Immature natural killer cell (primary cell): ENCODE results near the gene LRRC37B. TPM values are rescaled to one million over a fixed set of nuclear protein-coding genes. Genes with fewer than 3 reads are reported as not detected.
A peak's percentile ranks its signal among the peaks of the same experiment; 100 is the strongest.
"Not testable (repeated sequence)": the region's sequence is repeated elsewhere in the genome, so short reads cannot be mapped to it uniquely, and the experiment has no call there.

Source experiments
- DNase-seq, 3 donors: peaks; one replicate each; pipeline ENCODE4 v3.0.0; 2022; ENCODE audit warnings: mixed read lengths in 1 of 3
- H3K27ac Mint-ChIP-seq, 6 donors: one replicate each; pipeline ENCODE4 v1.8.0; 2020; ENCODE audit warnings: mixed read lengths in 6 of 6, mild to moderate bottlenecking in 5 of 6, inconsistent platforms in 4 of 6, moderate library complexity in 3 of 6
- H3K27me3 Mint-ChIP-seq, 3 donors: one replicate each; pipeline ENCODE4 v1.8.0; 2020 to 2021; ENCODE audit warnings: low read depth in 3 of 3, mild to moderate bottlenecking in 3 of 3, mixed read lengths in 3 of 3, moderate library complexity in 3 of 3, inconsistent platforms in 1 of 3
- H3K36me3 Mint-ChIP-seq, 3 donors: one replicate each; pipeline ENCODE4 v1.8.0; 2020; ENCODE audit warnings: mixed read lengths in 3 of 3, inconsistent platforms in 2 of 3, mild to moderate bottlenecking in 2 of 3
- H3K4me1 Mint-ChIP-seq, 2 donors: one replicate each; pipeline ENCODE4 v1.8.0; 2020; ENCODE audit warnings: inconsistent platforms in 2 of 2, mild to moderate bottlenecking in 2 of 2, mixed read lengths in 2 of 2, moderate library complexity in 1 of 2
- H3K4me3 Mint-ChIP-seq, 5 donors: one replicate each; pipeline ENCODE4 v1.8.0; 2020; ENCODE audit warnings: mild to moderate bottlenecking in 5 of 5, mixed read lengths in 5 of 5, inconsistent platforms in 3 of 5, moderate library complexity in 3 of 5
- H3K9me3 Mint-ChIP-seq, 6 donors: one replicate each; pipeline ENCODE4 v1.8.0; 2020; ENCODE audit warnings: mild to moderate bottlenecking in 6 of 6, mixed read lengths in 6 of 6, inconsistent platforms in 4 of 6, moderate library complexity in 3 of 6
- polyA plus RNA-seq, 3 donors: library from polyadenylated mRNA; unstranded; fragments of 300-500 nt; fragmentation: Illumina TruSeq; gene quantifications; one replicate each; pipeline ENCODE4 v1.2.3, GENCODE V29; 2021

LRRC37B gene
- polyA plus RNA-seq, 3 donors from 2014 or later = 2.8 to 13.8 (median 6.6) TPM

GRCh38 chr17:32057460-32058105 is 50.4 kb downstream of the LRRC37B start:
- not testable (repeated sequence) for H3K9me3 Mint-ChIP-seq, H3K27ac Mint-ChIP-seq, H3K4me3 Mint-ChIP-seq, DNase-seq, H3K36me3 Mint-ChIP-seq, H3K4me1 Mint-ChIP-seq
- peaks cover 0 to 11% (median 0%) of the 10 kb centered on the region in 3 donors for H3K27me3 Mint-ChIP-seq

GRCh38 chr17:32060695-32061094 is 53.5 kb downstream of the LRRC37B start:
- H3K27me3 Mint-ChIP-seq = peaks cover 2 to 15% (median 5%) of the 10 kb centered on the region in 3 donors
- not testable (repeated sequence) for H3K4me1 Mint-ChIP-seq, H3K27ac Mint-ChIP-seq, H3K4me3 Mint-ChIP-seq, DNase-seq, H3K9me3 Mint-ChIP-seq, H3K36me3 Mint-ChIP-seq

- not testable (repeated sequence) for H3K36me3 Mint-ChIP-seq, DNase-seq, H3K27ac Mint-ChIP-seq, H3K4me1 Mint-ChIP-seq, H3K9me3 Mint-ChIP-seq
- Mint-ChIP-seq H3K4me3 (peak overlapping the region in 3 of 5 donors; percentile 35 to 42 (median 41)), H3K27me3 (peaks cover 2 to 15% (median 5%) of the 10 kb centered on the region in 3 donors)
Observed at GRCh38 chr17:32061840-32062239, 54.7 kb downstream of the LRRC37B start.

- Mint-ChIP-seq H3K27me3 (peaks cover 2 to 15% (median 5%) of the 10 kb centered on the region in 3 donors), H3K4me1 (peaks cover 15% of the 10 kb centered on the region in 2 donors)
- H3K9me3 Mint-ChIP-seq, H3K4me3 Mint-ChIP-seq, H3K27ac Mint-ChIP-seq, DNase-seq, H3K36me3 Mint-ChIP-seq: not testable (repeated sequence)
Observed at GRCh38 chr17:32064091-32064490, 56.9 kb downstream of the LRRC37B start.

DNA sequence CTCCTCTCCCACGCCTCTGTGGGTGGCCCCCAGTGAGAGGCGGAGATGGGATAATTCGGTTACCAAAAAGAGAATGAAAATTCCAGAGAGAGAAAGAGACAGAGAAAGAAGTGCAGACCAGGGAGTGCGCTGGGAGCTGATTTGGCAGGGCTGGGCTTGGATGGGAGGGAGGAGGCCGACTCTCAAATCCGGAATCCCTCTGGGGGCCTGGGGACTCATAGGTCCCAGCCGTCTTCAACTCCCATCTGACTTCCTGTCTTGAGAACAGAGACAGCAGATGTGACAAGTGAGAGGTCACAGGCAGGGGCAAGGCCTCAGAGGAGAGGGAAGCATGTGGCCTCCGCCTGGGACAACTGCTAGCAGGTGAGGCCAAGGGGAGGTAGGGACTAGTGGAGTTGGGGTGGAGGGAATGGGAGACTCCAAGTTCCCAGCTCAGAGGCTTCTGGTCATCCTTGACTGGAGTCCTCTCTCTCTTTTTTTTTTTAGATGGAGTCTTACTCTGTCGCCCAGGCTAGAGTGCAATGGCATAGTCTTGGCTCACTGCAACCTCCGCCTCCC is 59.0 kb downstream of the LRRC37B start:
- not testable (repeated sequence) for DNase-seq, H3K27ac Mint-ChIP-seq, H3K9me3 Mint-ChIP-seq, H3K4me3 Mint-ChIP-seq, H3K36me3 Mint-ChIP-seq
- Mint-ChIP-seq H3K4me1 (peaks cover 15 to 16% of the 10 kb centered on the region in 2 donors), H3K27me3 (peaks cover 2 to 13% (median 5%) of the 10 kb centered on the region in 3 donors)

GRCh38 chr17:32066863-32067642 is 59.9 kb downstream of the LRRC37B start:
- not testable (repeated sequence) for H3K36me3 Mint-ChIP-seq, H3K9me3 Mint-ChIP-seq, H3K27me3 Mint-ChIP-seq
- Mint-ChIP-seq H3K4me3 (peak overlapping the region; percentile 42 to 68 (median 53)), H3K27ac (peak overlapping the region in 5 of 6 donors; percentile 40 to 81 (median 73)), H3K4me1 (peaks cover 19 to 21% of the 10 kb centered on the region in 2 donors)
- peak; percentile 66 to 70 (median 67) for DNase-seq

DNA sequence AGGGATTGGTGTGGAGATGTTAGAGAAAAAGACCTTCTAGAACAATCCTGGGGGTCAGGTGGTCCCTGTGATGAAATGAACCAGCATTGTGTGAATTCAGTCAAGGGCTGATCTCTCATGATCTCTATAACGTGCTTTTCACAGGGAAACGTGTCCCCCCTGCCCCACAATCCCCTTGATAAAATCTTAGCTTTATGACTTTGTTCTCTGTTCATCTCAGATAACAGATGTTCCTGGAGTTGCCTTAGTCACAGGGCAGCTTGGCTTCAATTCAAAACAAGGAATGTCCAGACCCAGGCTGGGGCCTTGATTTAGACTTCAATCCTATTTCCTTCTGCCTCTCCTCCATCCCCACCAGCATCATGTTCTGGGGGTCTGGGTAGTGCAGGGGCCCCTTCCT is 61.9 kb downstream of the LRRC37B start:
- not testable (repeated sequence) for H3K36me3 Mint-ChIP-seq, DNase-seq, H3K27me3 Mint-ChIP-seq, H3K4me3 Mint-ChIP-seq, H3K9me3 Mint-ChIP-seq
- Mint-ChIP-seq H3K4me1 (peaks cover 15 to 19% of the 10 kb centered on the region in 2 donors), H3K27ac (peak overlapping the region in 1 of 6 donors; percentile 46)

GRCh38 chr17:32071961-32072360 is 64.8 kb downstream of the LRRC37B start:
- H3K36me3 Mint-ChIP-seq, H3K9me3 Mint-ChIP-seq, H3K27me3 Mint-ChIP-seq: not testable (repeated sequence)
- DNase-seq = peak; percentile 71 to 78 (median 75)
- H3K4me3 Mint-ChIP-seq = peak overlapping the region; percentile 5 to 72 (median 38)
- peak overlapping the region in 5 of 6 donors; percentile 56 to 89 (median 78) for H3K27ac Mint-ChIP-seq
- H3K4me1 Mint-ChIP-seq = peaks cover 15 to 19% of the 10 kb centered on the region in 2 donors

GRCh38 chr17:32073131-32073530 is 65.9 kb downstream of the LRRC37B start:
- H3K36me3 Mint-ChIP-seq, H3K27me3 Mint-ChIP-seq, DNase-seq, H3K9me3 Mint-ChIP-seq: not testable (repeated sequence)
- H3K27ac Mint-ChIP-seq = peak overlapping the region in 3 of 6 donors; percentile 30 to 75 (median 35)
- peaks cover 7 to 14% of the 10 kb centered on the region in 2 donors for H3K4me1 Mint-ChIP-seq
- H3K4me3 Mint-ChIP-seq = peak overlapping the region in 1 of 5 donors; percentile 7

DNA sequence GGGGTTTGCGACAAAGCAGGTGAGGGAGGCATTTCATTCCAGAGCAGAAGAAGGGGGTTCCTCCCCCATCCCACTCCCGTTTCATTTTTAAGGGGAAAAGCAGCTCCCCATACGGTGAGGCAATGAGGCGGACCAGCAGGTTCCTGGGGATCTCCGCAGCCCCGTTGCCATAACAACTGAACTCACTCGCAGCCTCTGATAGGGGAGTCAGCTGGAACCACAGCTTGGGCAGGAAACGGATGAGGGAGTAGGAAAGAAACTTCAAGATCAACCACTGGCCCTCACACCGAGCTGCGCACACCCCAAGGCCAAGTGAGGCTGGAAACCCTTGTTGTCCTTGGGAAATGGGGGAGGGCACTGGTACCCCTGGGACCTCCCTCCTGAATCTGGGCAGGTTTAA is 72.6 kb downstream of the LRRC37B start:
- H3K27ac Mint-ChIP-seq = peak overlapping the region; percentile 83 to 93 (median 88)
- H3K4me1 Mint-ChIP-seq = peaks cover 8 to 17% of the 10 kb centered on the region in 2 donors
- H3K36me3 Mint-ChIP-seq, H3K9me3 Mint-ChIP-seq, H3K27me3 Mint-ChIP-seq: not testable (repeated sequence)
- peak; percentile 79 to 83 (median 82) for DNase-seq
- peak overlapping the region; percentile 73 to 83 (median 81) for H3K4me3 Mint-ChIP-seq

GRCh38 chr17:32083550-32083979 is 76.4 kb downstream of the LRRC37B start:
- DNase-seq, H3K36me3 Mint-ChIP-seq: not testable (repeated sequence)

DNA sequence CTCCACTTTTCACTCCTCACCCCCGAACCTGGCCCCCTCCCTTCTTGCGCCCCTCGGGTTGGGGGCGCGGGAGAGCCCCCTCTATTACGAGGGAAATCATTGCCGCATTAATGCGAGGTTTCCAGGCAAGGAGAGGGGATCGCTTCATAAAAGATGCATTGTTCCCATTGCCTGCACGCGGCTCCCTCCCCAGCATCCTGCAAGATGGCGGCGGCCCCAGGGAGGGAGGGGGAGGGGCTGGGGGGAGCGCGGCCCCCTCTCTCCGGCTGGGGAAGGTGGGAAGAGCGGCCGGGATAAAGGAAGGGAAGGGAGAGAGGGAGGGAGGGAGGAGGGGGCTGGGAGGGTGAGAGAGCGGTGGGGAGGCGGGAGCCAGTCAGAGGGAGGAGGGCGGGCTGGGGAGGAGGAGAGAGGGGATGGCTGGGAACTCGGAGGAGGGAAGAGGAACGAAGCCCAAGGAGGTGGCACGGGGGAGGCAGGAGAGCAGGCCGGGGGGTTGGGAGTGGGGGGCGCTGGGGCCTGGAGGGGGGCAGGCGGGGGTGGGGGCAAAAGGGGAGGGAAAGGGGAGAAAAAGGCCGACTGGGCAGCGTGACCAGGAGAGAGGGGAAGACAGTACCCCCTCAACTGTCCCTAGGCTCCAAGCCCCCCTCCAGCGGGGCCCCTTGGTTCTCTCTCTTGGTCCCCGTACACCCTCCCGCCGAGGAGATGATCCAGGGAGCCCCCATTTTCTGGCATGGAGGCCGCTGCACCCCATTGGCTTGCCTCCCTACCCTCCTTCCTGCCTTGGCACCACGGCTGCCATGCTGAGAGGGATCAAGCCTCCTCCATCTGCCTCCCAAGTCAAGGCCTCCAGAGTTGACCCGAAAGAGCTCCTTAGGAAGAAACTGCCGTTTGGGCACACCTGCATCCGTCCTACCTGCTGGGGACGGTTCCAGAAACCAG is 77.1 kb downstream of the LRRC37B start:
- H3K27me3 Mint-ChIP-seq, H3K36me3 Mint-ChIP-seq, H3K9me3 Mint-ChIP-seq: not testable (repeated sequence)
- H3K4me1 Mint-ChIP-seq = peaks cover 8 to 15% of the 10 kb centered on the region in 2 donors
- peak overlapping the region; percentile 50 to 76 (median 73) for H3K4me3 Mint-ChIP-seq
- peak overlapping the region in 3 of 6 donors; percentile 32 to 75 (median 57) for H3K27ac Mint-ChIP-seq
- peak; percentile 19 to 25 (median 22) for DNase-seq

More at GRCh38 chr17:32083550-32083979, 76.4 kb downstream of the LRRC37B start:
- not testable (repeated sequence) for H3K9me3 Mint-ChIP-seq, H3K27me3 Mint-ChIP-seq
- Mint-ChIP-seq H3K27ac (peak overlapping the region in 1 of 6 donors; percentile 49), H3K4me3 (peak overlapping the region in 3 of 5 donors; percentile 24 to 63 (median 35)), H3K4me1 (peaks cover 8 to 15% of the 10 kb centered on the region in 2 donors)
